ENCODE results near the gene YIPF2.

GRCh38 chr19:10922638-10923014, 5.8 kb downstream of the YIPF2 start:
- TF ChIP-seq EZH2 (IDR thresholded peaks at IDR 0.05; ENCODE audit: insufficient read depth, poor library complexity, severe bottlenecking): no peak
- no peak for TF ChIP-seq EZH2phosphoT487 (IDR thresholded peaks at IDR 0.05; ENCODE audit: insufficient read depth, low read depth)

Data from GM23248 (cell line).